ENCODE data around the gene EHBP1L1. TPM values are rescaled to one million over a fixed set of nuclear protein-coding genes. Genes with fewer than 3 reads are reported as not detected.

EHBP1L1 gene
- total and polyA plus RNA-seq, 2 of the 13 experiments (the other 11 are each of a cell fraction or from before 2014, with no cell fraction given), result 8.3 to 10.6 TPM

DNA sequence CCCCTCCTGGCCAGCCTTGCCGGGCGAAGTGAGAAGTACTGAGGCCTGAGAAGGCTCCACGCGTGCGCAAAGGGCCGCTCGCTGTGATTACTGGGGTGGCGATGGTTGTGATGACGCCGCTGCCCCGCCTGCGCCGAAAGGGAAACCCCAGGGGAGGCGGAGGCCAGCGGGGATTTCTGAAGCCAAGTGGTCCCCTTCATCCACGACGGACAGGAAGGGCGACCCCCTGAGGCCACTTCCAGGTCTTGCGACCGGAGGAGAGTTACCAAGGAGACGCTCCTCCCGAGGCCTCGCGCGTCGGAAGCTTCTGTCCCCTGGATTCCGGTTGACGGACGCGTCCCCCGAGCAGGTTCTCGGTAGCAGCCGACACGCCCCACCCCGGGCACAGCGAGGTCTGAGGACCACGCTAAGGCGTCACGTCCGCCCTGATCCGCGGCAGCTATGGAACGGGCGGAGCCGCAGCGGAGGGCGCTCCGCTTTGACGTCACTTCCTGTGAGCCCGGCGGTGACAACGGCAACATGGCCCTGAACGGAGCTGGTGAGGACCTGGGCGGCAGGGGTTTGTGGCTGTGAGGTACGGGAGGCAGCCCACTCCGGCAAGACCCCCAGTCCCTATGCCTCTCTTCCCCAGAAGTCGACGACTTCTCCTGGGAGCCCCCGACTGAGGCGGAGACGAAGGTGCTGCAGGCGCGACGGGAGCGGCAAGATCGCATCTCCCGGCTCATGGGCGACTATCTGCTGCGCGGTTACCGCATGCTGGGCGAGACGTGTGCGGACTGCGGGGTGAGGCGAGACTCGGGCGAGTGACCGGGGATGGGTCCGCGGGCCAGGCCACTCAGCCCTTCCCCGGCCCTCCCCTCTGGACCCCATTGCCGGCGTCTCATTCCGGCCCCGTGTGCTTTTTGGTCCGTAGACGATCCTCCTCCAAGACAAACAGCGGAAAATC is 5.6 kb upstream of the EHBP1L1 start, which contains the start of gene ZNRD2 (continued):
- TF ChIP-seq KLF15 (CRISPR knock-in tag; IDR thresholded peaks at IDR 0.05; ENCODE audit: borderline replicate concordance) (no peak), HNRNPH1 (optimal IDR thresholded peaks at IDR 0.05; ENCODE audit: low read depth, low read length) (no peak), NCOA5 (CRISPR knock-in tag; IDR thresholded peaks at IDR 0.05) (no peak), ZNF598 (CRISPR knock-in tag; IDR thresholded peaks at IDR 0.05; ENCODE audit: borderline replicate concordance) (0 out of 2 replicates have a peak, but pooled peaks have one; percentile 52), HNRNPUL1 (IDR thresholded peaks at IDR 0.05; ENCODE audit: low read depth, low read length) (no peak), ZSCAN25 (CRISPR knock-in tag; IDR thresholded peaks at IDR 0.05) (peak; percentile 50; the same call in 1 of the 2 replicates), KLF13 (CRISPR knock-in tag; IDR thresholded peaks at IDR 0.05) (no peak; the same call in 1 of the 2 replicates), ZNF180 (CRISPR knock-in tag; IDR thresholded peaks at IDR 0.05; ENCODE audit: borderline replicate concordance, low read depth) (no peak), MBD4 (IDR thresholded peaks at IDR 0.05; ENCODE audit: borderline replicate concordance, low read length) (no peak), PLRG1 (conservative IDR thresholded peaks at IDR 0.05) (no peak), ZSCAN9 (CRISPR knock-in tag; IDR thresholded peaks at IDR 0.05; ENCODE audit: borderline replicate concordance) (no peak), REL (CRISPR knock-in tag; conservative IDR thresholded peaks at IDR 0.05) (no peak), CCAR2 (optimal IDR thresholded peaks at IDR 0.05; ENCODE audit: low read depth, low read length) (no peak), YY1 (IDR thresholded peaks at IDR 0.05; ENCODE audit: insufficient read depth, insufficient replicate concordance, low read depth, low read length) (peak; percentile 91), ZNF468 (CRISPR knock-in tag; IDR thresholded peaks at IDR 0.05) (no peak), FOSL1 (CRISPR knock-in tag; IDR thresholded peaks at IDR 0.05; ENCODE audit: borderline replicate concordance) (no peak), NFIB (CRISPR knock-in tag; IDR thresholded peaks at IDR 0.05; ENCODE audit: borderline replicate concordance) (no peak), ZNF703 (CRISPR knock-in tag; IDR thresholded peaks at IDR 0.05; ENCODE audit: borderline replicate concordance) (no peak)
- TF ChIP-seq, protein P1, sequence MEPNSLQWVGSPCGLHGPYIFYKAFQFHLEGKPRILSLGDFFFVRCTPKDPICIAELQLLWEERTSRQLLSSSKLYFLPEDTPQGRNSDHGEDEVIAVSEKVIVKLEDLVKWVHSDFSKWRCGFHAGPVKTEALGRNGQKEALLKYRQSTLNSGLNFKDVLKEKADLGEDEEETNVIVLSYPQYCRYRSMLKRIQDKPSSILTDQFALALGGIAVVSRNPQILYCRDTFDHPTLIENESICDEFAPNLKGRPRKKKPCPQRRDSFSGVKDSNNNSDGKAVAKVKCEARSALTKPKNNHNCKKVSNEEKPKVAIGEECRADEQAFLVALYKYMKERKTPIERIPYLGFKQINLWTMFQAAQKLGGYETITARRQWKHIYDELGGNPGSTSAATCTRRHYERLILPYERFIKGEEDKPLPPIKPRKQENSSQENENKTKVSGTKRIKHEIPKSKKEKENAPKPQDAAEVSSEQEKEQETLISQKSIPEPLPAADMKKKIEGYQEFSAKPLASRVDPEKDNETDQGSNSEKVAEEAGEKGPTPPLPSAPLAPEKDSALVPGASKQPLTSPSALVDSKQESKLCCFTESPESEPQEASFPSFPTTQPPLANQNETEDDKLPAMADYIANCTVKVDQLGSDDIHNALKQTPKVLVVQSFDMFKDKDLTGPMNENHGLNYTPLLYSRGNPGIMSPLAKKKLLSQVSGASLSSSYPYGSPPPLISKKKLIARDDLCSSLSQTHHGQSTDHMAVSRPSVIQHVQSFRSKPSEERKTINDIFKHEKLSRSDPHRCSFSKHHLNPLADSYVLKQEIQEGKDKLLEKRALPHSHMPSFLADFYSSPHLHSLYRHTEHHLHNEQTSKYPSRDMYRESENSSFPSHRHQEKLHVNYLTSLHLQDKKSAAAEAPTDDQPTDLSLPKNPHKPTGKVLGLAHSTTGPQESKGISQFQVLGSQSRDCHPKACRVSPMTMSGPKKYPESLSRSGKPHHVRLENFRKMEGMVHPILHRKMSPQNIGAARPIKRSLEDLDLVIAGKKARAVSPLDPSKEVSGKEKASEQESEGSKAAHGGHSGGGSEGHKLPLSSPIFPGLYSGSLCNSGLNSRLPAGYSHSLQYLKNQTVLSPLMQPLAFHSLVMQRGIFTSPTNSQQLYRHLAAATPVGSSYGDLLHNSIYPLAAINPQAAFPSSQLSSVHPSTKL (CRISPR knock-in tag; IDR thresholded peaks at IDR 0.05), result peak; percentile 54
- TF ChIP-seq, protein P2, sequence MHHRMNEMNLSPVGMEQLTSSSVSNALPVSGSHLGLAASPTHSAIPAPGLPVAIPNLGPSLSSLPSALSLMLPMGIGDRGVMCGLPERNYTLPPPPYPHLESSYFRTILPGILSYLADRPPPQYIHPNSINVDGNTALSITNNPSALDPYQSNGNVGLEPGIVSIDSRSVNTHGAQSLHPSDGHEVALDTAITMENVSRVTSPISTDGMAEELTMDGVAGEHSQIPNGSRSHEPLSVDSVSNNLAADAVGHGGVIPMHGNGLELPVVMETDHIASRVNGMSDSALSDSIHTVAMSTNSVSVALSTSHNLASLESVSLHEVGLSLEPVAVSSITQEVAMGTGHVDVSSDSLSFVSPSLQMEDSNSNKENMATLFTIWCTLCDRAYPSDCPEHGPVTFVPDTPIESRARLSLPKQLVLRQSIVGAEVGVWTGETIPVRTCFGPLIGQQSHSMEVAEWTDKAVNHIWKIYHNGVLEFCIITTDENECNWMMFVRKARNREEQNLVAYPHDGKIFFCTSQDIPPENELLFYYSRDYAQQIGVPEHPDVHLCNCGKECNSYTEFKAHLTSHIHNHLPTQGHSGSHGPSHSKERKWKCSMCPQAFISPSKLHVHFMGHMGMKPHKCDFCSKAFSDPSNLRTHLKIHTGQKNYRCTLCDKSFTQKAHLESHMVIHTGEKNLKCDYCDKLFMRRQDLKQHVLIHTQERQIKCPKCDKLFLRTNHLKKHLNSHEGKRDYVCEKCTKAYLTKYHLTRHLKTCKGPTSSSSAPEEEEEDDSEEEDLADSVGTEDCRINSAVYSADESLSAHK (CRISPR knock-in tag; IDR thresholded peaks at IDR 0.05; ENCODE audit: borderline replicate concordance), result 0 out of 2 replicates have a peak, but pooled peaks have one; percentile 51
- TF ChIP-seq, protein P3, sequence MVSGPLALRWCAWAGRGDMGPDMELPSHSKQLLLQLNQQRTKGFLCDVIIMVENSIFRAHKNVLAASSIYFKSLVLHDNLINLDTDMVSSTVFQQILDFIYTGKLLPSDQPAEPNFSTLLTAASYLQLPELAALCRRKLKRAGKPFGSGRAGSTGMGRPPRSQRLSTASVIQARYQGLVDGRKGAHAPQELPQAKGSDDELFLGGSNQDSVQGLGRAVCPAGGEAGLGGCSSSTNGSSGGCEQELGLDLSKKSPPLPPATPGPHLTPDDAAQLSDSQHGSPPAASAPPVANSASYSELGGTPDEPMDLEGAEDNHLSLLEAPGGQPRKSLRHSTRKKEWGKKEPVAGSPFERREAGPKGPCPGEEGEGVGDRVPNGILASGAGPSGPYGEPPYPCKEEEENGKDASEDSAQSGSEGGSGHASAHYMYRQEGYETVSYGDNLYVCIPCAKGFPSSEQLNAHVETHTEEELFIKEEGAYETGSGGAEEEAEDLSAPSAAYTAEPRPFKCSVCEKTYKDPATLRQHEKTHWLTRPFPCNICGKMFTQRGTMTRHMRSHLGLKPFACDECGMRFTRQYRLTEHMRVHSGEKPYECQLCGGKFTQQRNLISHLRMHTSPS (CRISPR knock-in tag; IDR thresholded peaks at IDR 0.05; ENCODE audit: low read depth), result no peak

Data from HepG2 (cell line).